Smooth muscle cell (in vitro differentiated cells): ENCODE results near the gene SLC47A1. TPM values are rescaled to one million over a fixed set of nuclear protein-coding genes. Genes with fewer than 3 reads are reported as not detected.

Source experiments
- DNase-seq: peaks from one replicate; lab custom pipeline; 2025; ENCODE audit not compliant: unreplicated experiment; lab: John Stamatoyannopoulos, UW
- H2AFZ ChIP-seq: fragments of 200-600 bp; sonication (generic); 2 replicates; pipeline ENCODE4 v1.6.0; 2016; ENCODE audit warnings: antibody characterized with exemption, low read depth, mild to moderate bottlenecking
- H3F3A ChIP-seq: fragments of 200-600 bp; sonication (generic); 2 replicates; pipeline ENCODE4 v1.6.0; 2017; ENCODE audit warnings: antibody characterized with exemption, low read depth
- H3K27ac ChIP-seq: fragments of 200-600 bp; sonication (generic); 2 replicates; pipeline ENCODE4 v1.5.1; 2016; ENCODE audit warnings: low read depth, mild to moderate bottlenecking
- H3K27me3 ChIP-seq: fragments of 200-600 bp; sonication (generic); 2 replicates; pipeline ENCODE4 v1.6.1; 2016; ENCODE audit warnings: low read depth, mild to moderate bottlenecking
- H3K36me3 ChIP-seq: fragments of 200-600 bp; sonication (generic); 2 replicates; pipeline ENCODE4 v1.5.1; 2016; ENCODE audit warnings: low read depth
- H3K4me1 ChIP-seq: fragments of 200-600 bp; sonication (generic); 2 replicates; pipeline ENCODE4 v1.5.1; 2016; ENCODE audit warnings: low read depth
- H3K4me2 ChIP-seq: fragments of 200-600 bp; sonication (generic); 2 replicates; pipeline ENCODE4 v1.6.0; 2016; ENCODE audit warnings: mild to moderate bottlenecking
- H3K4me3 ChIP-seq: fragments of 200-600 bp; sonication (generic); 2 replicates; pipeline ENCODE4 v1.5.1; 2016; ENCODE audit warnings: mild to moderate bottlenecking
- H3K79me2 ChIP-seq: fragments of 200-600 bp; sonication (generic); 2 replicates; pipeline ENCODE4 v1.6.0; 2016; ENCODE audit warnings: low read depth, mild to moderate bottlenecking
- H3K9ac ChIP-seq: fragments of 200-600 bp; sonication (generic); 2 replicates; pipeline ENCODE4 v1.6.0; 2016; ENCODE audit warnings: low read depth
- H3K9me3 ChIP-seq: fragments of 200-600 bp; sonication (generic); replicated peaks from 2 replicates; pipeline ENCODE4 v1.5.1; 2016; ENCODE audit warnings: low read depth
- H4K20me1 ChIP-seq: fragments of 200-600 bp; sonication (generic); 2 replicates; pipeline ENCODE4 v1.6.0; 2016; ENCODE audit warnings: low read depth
- CTCF ChIP-seq: fragments of 200-600 bp; sonication (generic); IDR thresholded peaks from 2 replicates; pipeline ENCODE4 v1.5.1; 2017; ENCODE audit warnings: borderline replicate concordance, mild to moderate bottlenecking, antibody characterized with exemption; ENCODE audit not compliant: insufficient read depth, poor library complexity, severe bottlenecking
- WGBS: methylation state at CpG from one replicate; pipeline ENCODE4 v1.1.7; 2016; ENCODE audit warnings: low lambda C conversion rate; 5-methylcytosine and 5-hydroxymethylcytosine counted together
- polyA plus RNA-seq: library from polyadenylated mRNA; unstranded; fragments of >200 nt; fragmentation: Nextera tagmentation; extraction: Ambion mirVana; gene quantifications from 2 replicates; pipeline ENCODE4 v1.2.1, GENCODE V29; 2016
- total RNA-seq: library from RNA; depleted of rRNA; stranded (reverse); fragments of >200 nt; gene quantifications from 2 replicates; pipeline ENCODE4 v1.2.3, GENCODE V29; 2014

Gene SLC47A1
- total and polyA plus RNA-seq, 2 experiments from 2014 or later: 2.5 TPM; not detected in 1

- 93% methylated on average over 7 of the region's 7 CpGs for WGBS
- no peaks in the 10 kb centered on the region for H3K36me3 ChIP-seq
- no peak overlapping the region for H3K4me3 ChIP-seq
- peaks cover 25% of the 10 kb centered on the region for H3K27me3 ChIP-seq
- H4K20me1 ChIP-seq: no peaks in the 10 kb centered on the region
- no peak overlapping the region for H3K27ac ChIP-seq
- no peaks in the 10 kb centered on the region for H3F3A ChIP-seq
- H3K9me3 ChIP-seq: no peaks in the 10 kb centered on the region
- no peaks in the 10 kb centered on the region for H3K4me1 ChIP-seq
- no peak for DNase-seq
- TF ChIP-seq CTCF: no peak
- H3K79me2 ChIP-seq: no peaks in the 10 kb centered on the region
- H2AFZ ChIP-seq: no peak overlapping the region
- H3K4me2 ChIP-seq: no peak overlapping the region
- H3K9ac ChIP-seq: no peak overlapping the region
Measured at GRCh38 chr17:19539040-19539399, 5.4 kb downstream of the SLC47A1 start.

- Histone ChIP-seq H3K27ac (no peak overlapping the region), H3K4me2 (no peak overlapping the region), H3K79me2 (no peaks in the 10 kb centered on the region), H3K4me3 (no peak overlapping the region), H3K9ac (no peak overlapping the region), H3K4me1 (no peaks in the 10 kb centered on the region), H3K27me3 (peaks cover 16% of the 10 kb centered on the region), H3F3A (no peaks in the 10 kb centered on the region), H2AFZ (no peak overlapping the region), H4K20me1 (no peaks in the 10 kb centered on the region), H3K36me3 (no peaks in the 10 kb centered on the region), H3K9me3 (no peaks in the 10 kb centered on the region)
- no peak for TF ChIP-seq CTCF
- DNase-seq: no peak
- 96% methylated on average over 10 of the region's 10 CpGs for WGBS
Measured at GRCh38 chr17:19539841-19540311, 6.2 kb downstream of the SLC47A1 start.

GRCh38 chr17:19540706-19541370 lies 7.2 kb downstream of the SLC47A1 start:
- no peak overlapping the region for H3K27ac ChIP-seq
- no peak overlapping the region for H3K4me3 ChIP-seq
- no peak overlapping the region for H3K4me2 ChIP-seq
- H3K79me2 ChIP-seq: no peaks in the 10 kb centered on the region
- 95% methylated on average over 13 of the region's 13 CpGs for WGBS
- H2AFZ ChIP-seq: no peak overlapping the region
- DNase-seq: no peak
- no peak overlapping the region for H3K9ac ChIP-seq
- no peaks in the 10 kb centered on the region for H3K9me3 ChIP-seq
- H3K4me1 ChIP-seq: no peaks in the 10 kb centered on the region
- no peaks in the 10 kb centered on the region for H3K36me3 ChIP-seq
- TF ChIP-seq CTCF: no peak
- H3K27me3 ChIP-seq: peaks cover 8% of the 10 kb centered on the region
- H3F3A ChIP-seq: no peaks in the 10 kb centered on the region
- no peaks in the 10 kb centered on the region for H4K20me1 ChIP-seq

- H3F3A ChIP-seq: no peaks in the 10 kb centered on the region
- 88% methylated on average over 6 of the region's 6 CpGs for WGBS
- no peak overlapping the region for H3K27ac ChIP-seq
- no peaks in the 10 kb centered on the region for H4K20me1 ChIP-seq
- peaks cover 5% of the 10 kb centered on the region for H3K27me3 ChIP-seq
- DNase-seq: no peak
- no peak overlapping the region for H2AFZ ChIP-seq
- no peaks in the 10 kb centered on the region for H3K4me1 ChIP-seq
- H3K4me2 ChIP-seq: no peak overlapping the region
- TF ChIP-seq CTCF: no peak
- no peaks in the 10 kb centered on the region for H3K36me3 ChIP-seq
- H3K79me2 ChIP-seq: no peaks in the 10 kb centered on the region
- H3K9ac ChIP-seq: no peak overlapping the region
- no peaks in the 10 kb centered on the region for H3K9me3 ChIP-seq
- no peak overlapping the region for H3K4me3 ChIP-seq
Measured at GRCh38 chr17:19541445-19541844, 7.8 kb downstream of the SLC47A1 start.
